Measurements from ENCODE around the gene MXD4.

GRCh38 chr4:2251795-2252529, 9.9 kb downstream of the MXD4 start:
- TF ChIP-seq CTCF (IDR thresholded peaks at IDR 0.05): no peak
- TF ChIP-seq EP300 (IDR thresholded peaks at IDR 0.05): no peak
- TF ChIP-seq POLR2A (IDR thresholded peaks at IDR 0.05; ENCODE audit: low read depth): no peak

Data from esophagus muscularis mucosa (tissue), 4 donors.